SW480 (cell line): Measurements from ENCODE around the gene IHH.

Experiments
- DNase-seq: peaks from one replicate; pipeline ENCODE4 v3.0.0-alpha.2; 2016; ENCODE audit warnings: low spot score

Gene IHH

DNA sequence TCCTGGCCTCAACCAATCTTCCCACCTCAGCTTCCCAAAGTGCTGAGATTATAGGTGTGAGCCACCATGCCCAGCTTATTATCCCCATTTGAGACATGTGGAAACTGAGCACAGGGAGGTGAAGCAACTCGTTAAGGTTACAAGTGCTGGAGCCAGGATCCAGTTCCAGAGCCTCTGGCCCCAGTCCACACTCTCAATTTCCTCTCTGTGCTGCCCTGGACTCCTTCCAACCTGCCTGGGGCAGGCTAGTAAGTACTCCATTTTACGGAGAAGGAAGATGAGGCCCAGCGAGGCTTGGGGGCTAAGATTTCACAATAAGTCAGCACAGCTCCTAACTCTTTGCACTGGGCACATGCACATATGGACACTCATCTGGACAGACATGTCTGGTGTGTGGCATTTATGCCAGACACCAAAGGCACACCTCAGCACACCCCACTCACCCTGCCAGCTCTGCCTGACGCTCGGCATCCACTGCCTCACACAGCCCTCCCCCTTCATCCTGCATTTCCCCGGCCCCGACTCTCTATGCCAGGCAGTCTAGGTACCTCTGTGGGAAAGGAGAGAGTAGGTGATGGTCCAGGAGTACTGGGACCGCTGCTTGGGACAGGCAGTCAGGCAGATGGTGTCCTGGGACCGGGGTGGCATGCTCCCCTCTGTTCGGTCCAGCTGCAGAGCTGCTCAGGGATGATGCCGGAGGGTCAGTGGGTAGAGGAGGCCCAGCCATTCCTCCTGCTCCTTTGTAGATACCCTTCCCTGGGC is 39.9 kb downstream of the IHH start:
- no peak for DNase-seq

DNA sequence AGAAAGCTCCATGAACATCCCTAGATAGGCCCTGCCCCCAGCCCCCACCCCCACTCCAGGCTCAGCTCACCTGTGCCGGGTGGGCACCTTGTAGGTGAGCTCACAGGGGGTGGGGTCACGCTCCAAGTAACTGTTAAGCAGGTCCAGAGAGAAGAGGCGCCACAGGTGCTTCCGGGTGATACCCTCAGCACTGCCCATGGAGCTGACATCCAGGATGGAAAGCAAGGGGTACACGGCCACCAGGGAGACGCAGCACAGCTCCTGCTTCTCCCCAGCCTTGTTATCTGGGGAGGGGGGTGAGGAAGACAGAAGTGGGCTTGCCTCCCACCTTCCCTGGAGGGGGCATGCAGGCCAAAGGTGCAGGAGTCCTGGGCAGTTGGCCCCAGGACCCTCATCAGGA is 41.3 kb downstream of the IHH start:
- DNase-seq, result no peak

DNA sequence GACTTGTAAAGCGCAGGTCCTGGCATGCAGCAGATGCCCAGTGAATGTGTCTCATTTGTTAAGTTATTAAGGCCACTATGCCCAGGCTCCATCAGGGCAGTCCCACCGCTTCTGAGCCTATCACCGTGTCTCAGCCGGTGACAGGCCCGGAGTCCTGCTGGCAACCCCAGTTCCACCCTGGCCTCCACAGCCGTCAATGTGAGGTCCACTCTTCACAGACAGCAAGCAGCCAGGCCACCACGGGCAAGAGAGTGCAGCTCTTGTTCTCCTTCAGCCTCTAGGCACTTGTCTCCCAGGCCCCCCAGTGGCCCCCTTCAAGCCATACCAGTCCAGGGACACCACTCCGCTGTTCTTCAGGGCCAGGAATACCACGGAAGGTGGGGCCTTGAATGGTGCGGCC is 42.0 kb downstream of the IHH start:
- no peak for DNase-seq

DNA sequence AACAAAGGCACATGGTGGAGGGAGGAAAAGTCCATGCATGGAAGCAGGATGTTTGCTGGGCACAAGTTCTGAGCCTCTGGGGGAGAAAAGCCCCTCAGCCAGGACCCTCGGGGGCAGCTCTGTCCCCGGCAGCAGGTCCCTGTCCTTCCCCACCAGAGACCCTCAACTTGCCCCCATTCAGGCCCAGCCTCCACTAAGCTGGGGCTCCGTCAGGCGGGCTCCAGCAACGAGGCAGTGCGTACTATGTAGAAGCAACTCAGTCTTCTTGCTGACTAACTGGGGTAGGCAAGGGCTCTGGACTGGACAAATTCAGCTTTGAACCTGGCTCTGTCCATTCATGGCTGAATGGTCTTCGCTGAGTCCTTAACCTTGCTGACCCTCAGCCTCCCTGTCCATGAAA is 42.4 kb downstream of the IHH start:
- no peak for DNase-seq

DNA sequence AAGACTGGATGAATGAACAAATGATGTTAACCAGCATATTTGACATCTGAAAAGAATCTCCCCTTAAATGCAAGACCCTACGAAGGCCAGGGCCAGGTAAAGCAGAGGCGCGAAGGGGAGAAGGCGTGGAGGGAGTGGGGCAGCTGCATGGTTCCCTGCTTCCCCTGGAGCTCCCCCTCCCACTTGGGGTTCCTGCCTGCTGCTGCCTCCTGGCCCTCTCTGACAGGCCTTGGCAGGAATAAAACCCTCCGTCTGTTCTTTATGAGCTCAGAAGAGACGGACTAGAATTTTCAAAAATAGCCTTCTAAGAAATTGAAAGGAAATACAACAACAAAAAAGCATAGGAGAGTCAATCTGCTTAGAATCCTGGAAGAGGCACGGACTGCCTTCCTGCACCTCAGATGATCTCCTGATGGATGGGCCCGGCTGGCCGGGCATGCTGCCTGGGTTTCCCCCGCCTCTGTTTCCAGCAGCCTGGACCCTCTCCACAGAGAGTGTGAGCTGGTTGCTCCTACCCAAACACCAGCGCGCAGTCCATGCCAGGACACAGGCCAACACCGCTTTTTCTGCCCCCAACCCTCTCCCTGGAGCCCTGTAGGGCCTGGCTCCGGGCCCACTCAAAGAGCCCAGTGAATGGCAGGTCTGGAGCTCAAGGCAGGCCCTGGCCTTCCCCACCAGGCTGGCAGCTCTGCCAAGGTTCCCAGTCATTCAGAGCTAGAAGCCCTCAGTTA is 43.4 kb downstream of the IHH start:
- DNase-seq, result no peak

DNA sequence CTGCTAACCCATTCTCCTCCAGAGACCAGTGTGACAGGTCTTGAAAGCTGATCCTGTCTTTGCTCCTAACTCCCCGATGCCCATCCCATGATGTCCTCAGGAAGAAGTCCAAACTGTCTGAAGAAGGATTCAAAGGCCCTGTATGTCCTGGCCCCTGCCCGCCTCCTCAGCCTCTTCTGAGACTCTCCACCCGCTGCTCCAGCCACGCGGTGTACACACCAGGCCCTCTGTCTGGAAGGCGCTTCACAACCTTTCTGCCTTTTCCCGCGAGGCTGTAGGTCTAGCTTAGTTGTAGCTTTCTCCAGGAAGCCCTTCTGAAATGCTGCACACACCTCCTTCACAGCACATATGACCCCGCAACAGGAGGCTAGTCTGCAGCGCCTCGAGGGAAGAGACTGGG is 44.0 kb downstream of the IHH start:
- no peak for DNase-seq

DNA sequence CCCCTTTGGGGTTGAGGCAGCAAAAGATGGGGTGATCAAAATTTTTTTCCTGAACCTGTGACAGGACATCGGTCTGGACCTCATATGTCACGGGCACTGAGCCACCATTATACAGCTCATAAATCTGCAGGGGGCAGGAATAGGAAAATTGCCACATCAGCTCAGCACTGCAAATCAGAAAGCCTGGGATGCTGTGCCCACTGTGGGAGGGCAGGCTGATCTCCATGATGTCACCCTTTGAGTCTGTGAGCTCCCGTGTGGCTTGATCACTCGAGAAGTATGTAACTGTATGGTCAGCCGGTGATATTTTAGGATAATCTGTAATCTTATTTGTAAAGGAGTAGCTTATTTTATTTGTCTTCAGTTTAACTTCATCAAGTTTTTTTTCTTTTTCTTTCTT is 49.8 kb downstream of the IHH start:
- no peak for DNase-seq

DNA sequence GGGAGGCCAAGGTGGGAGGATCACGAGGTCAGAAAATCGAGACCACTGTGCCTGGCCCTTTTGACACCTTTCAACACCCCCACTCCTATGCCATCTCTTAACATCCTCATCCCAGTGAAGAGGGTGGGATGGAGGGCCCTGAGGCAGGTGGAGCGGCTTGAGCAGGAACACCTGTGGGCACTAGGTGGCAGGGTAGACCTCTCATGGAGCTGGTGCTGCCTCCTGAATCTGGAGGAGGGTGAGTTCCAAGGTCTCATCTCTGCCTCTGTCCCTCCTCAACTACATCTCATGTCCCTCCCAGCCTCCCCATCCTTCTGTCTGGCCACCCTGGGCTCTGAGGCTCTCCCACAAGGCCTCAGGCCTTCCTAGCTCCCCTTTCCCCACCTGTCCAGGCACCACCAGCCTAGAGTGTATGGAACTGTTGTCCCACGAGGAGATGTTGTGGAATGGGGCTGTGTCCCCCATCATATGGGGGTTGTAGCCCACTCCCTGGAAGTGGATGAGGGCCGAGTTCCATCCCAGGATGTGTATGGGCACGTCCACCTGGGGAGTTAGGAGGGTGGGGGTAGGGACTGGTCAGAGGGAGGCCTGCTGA is 50.5 kb downstream of the IHH start:
- DNase-seq, result peak; percentile 58

DNA sequence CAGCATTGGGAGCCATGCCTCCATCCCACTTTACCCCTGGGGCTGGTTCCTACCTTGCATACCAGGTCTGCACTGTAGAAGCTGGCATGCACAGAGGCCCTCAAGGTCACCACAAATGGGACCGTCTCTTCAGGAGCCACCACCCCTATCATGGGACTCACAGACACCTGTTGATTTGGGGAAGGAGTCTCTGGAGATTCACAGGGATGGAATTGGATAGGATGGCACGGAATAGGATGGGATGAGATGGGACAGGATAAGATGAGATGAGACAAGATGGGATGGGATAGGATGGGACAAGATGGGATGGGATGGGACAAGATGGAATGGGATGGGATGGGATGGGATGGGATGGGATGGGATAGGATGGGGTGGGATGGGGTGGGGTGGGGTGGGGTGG is 51.4 kb downstream of the IHH start:
- no peak for DNase-seq
